ENCODE data around the gene IKZF2. TPM values are rescaled to one million over a fixed set of nuclear protein-coding genes. Genes with fewer than 3 reads are reported as not detected.

IKZF2 gene
- total and polyA plus RNA-seq, 10 of the 15 experiments (the other 5 are each of a cell fraction or from before 2014, with no cell fraction given) = 15.2 to 266 (median 87.2) TPM

GRCh38 chr2:212957624-212958023 is 193.8 kb downstream of the IKZF2 start:
- intact Hi-C loops (cut with micrococcal nuclease; ENCODE audit: unreplicated experiment) (no loop called here), in situ Hi-C loops (cut with MboI) (no loop called here)
- no peak for ATAC-seq
- H3K9me3 ChIP-seq (replicated peaks; ENCODE audit: control insufficient read depth, insufficient read depth, low read length) = no peaks in the 10 kb centered on the region
- no peak overlapping the region for H3K4me3 ChIP-seq
- no peak overlapping the region for H2AFZ ChIP-seq (ENCODE audit: control insufficient read depth, low read depth, low read length)
- BruUV-seq (replicated peaks) = no TSS peak
- H3K27me3 ChIP-seq (replicated peaks in 1 of 2; ENCODE audit: control insufficient read depth in 2 of 2, insufficient read depth in 2 of 2, low read length in 1 of 2) = no peaks in the 10 kb centered on the region
- POLR2A ChIA-PET = interaction anchor here (0.5 to 1.0 kb wide), 4 partner anchors 9 to 262 kb away, joined by 3 to 5 read pairs (median 4); no protein-coding TSS in a partner anchor
- SMC1A ChIA-PET (ENCODE audit: uncharacterized antibody, unreplicated experiment) = interaction anchor here (0.8 to 2.2 kb wide), 8 partner anchors 9 to 192 kb away, joined by 3 to 14 read pairs (median 4); no protein-coding TSS in a partner anchor
- no peak for TF ChIP-seq ZZZ3 (IDR thresholded peaks at IDR 0.05; ENCODE audit: control insufficient read depth, insufficient read length, low read depth)
- TF ChIP-seq FOS (IDR thresholded peaks at IDR 0.05; ENCODE audit: borderline replicate concordance, extremely low read depth, insufficient read length) = no peak
- TF ChIP-seq NBN (IDR thresholded peaks at IDR 0.05) = no peak
- TF ChIP-seq PBX3 (IDR thresholded peaks at IDR 0.05; ENCODE audit: insufficient replicate concordance, low read depth, low read length) = no peak
- TF ChIP-seq STAT1 (conservative IDR thresholded peaks at IDR 0.05) = no peak
- no peak for TF ChIP-seq CBFB (IDR thresholded peaks at IDR 0.05; ENCODE audit: low read depth)
- no peak for TF ChIP-seq JUNB (IDR thresholded peaks at IDR 0.05)
- TF ChIP-seq KAT2A (conservative IDR thresholded peaks at IDR 0.05; ENCODE audit: control insufficient read depth, low read depth, low read length) = no peak
- no peak for TF ChIP-seq CHD2 (IDR thresholded peaks at IDR 0.05; ENCODE audit: borderline replicate concordance, low read depth, low read length)
- no peak for TF ChIP-seq FOXM1 (IDR thresholded peaks at IDR 0.05; ENCODE audit: low read depth, low read length)
- TF ChIP-seq ZNF622 (IDR thresholded peaks at IDR 0.05) = no peak
- no peak for TF ChIP-seq DPF2 (IDR thresholded peaks at IDR 0.05)
- no peak for TF ChIP-seq SMARCA5 (IDR thresholded peaks at IDR 0.05)
- no peak for TF ChIP-seq SPI1 (IDR thresholded peaks at IDR 0.05; ENCODE audit: borderline replicate concordance, insufficient read depth, low read depth, low read length)
- no peak for TF ChIP-seq MEF2A (IDR thresholded peaks at IDR 0.05; ENCODE audit: insufficient read depth, low read depth, low read length)
- no peak for TF ChIP-seq MEF2B (IDR thresholded peaks at IDR 0.05; ENCODE audit: partially characterized antibody, poor library complexity, severe bottlenecking)
- TF ChIP-seq ATF7 (IDR thresholded peaks at IDR 0.05; ENCODE audit: low read depth) = no peak
- no peak for TF ChIP-seq CBX5 (IDR thresholded peaks at IDR 0.05; ENCODE audit: low read depth)
- CTCF ChIA-PET = interaction anchor here (0.7 to 1.9 kb wide), 4 partner anchors 9 to 180 kb away, joined by 3 to 5 read pairs (median 4); no protein-coding TSS in a partner anchor
- H3K9ac ChIP-seq (ENCODE audit: control insufficient read depth, insufficient read depth, low read length) = no peak overlapping the region
- peaks cover 0 to 21% of the 10 kb centered on the region in 2 experiments; a peak in 1 of 4 replicates for H3K36me3 ChIP-seq (ENCODE audit: control insufficient read depth in 2 of 2, insufficient read depth in 2 of 2, low read length in 1 of 2)
- H3K4me1 ChIP-seq (ENCODE audit: control insufficient read depth, insufficient read depth, low read length) = peaks cover 5% of the 10 kb centered on the region; the same call in 1 of the 2 replicates
- RAD21 ChIA-PET (ENCODE audit: unreplicated experiment) = no interaction called here
- no peak overlapping the region for H3K4me2 ChIP-seq (ENCODE audit: control insufficient read depth, insufficient read depth)
- H4K20me1 ChIP-seq (ENCODE audit: control insufficient read depth, insufficient read depth) = no peaks in the 10 kb centered on the region
- no peak for DNase-seq (ENCODE audit: low read depth, low spot score)
- H3K27ac ChIP-seq (ENCODE audit: control insufficient read depth, insufficient read depth) = no peak overlapping the region
- no peaks in the 10 kb centered on the region for H3K79me2 ChIP-seq (ENCODE audit: control insufficient read depth, insufficient read depth, low read length)
- FAIRE-seq = no peak

Data from GM12878 (cell line).